ENCODE measurements around the gene PARD6G.
A peak's percentile ranks its signal among the peaks of the same experiment; 100 is the strongest.
"Not testable (repeated sequence)": the region's sequence is repeated elsewhere in the genome, so short reads cannot be mapped to it uniquely, and the experiment has no call there.

PARD6G gene

DNA sequence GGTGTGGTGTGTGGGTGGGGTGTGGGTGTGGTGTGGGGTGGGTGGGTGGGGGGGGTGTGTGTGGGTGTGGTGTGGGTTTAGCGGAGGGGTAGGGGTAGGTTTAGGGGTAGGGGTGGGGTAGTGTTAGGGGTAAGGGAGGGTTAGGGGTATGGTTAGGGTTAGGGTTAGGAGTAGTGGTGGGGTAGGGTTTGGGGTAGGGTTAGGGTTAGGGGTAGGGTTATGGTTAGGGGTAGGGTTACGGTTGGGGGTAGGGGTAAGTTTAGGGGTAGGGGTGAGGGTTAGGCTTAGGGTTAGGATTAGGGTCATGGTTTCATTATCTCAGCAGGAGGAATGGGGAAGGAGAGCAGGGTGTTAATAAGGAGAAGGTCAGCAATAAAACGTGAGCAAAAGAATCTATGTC lies 11.3 kb upstream of the PARD6G start:
- H3K4me2 ChIP-seq (ENCODE audit: low read length): no peak overlapping the region
- no peaks in the 10 kb centered on the region for H3K9me3 ChIP-seq (ENCODE audit: low read length)
- no peaks in the 10 kb centered on the region for H3K4me1 ChIP-seq (ENCODE audit: insufficient read depth, low read length, severe bottlenecking)
- H2AFZ ChIP-seq (ENCODE audit: low read length): no peak overlapping the region
- H3K27ac ChIP-seq (ENCODE audit: low read depth, low read length, poor library complexity, severe bottlenecking): no peak overlapping the region
- H3K79me2 ChIP-seq (ENCODE audit: insufficient read depth, low read length): no peaks in the 10 kb centered on the region
- TF ChIP-seq, protein P1, sequence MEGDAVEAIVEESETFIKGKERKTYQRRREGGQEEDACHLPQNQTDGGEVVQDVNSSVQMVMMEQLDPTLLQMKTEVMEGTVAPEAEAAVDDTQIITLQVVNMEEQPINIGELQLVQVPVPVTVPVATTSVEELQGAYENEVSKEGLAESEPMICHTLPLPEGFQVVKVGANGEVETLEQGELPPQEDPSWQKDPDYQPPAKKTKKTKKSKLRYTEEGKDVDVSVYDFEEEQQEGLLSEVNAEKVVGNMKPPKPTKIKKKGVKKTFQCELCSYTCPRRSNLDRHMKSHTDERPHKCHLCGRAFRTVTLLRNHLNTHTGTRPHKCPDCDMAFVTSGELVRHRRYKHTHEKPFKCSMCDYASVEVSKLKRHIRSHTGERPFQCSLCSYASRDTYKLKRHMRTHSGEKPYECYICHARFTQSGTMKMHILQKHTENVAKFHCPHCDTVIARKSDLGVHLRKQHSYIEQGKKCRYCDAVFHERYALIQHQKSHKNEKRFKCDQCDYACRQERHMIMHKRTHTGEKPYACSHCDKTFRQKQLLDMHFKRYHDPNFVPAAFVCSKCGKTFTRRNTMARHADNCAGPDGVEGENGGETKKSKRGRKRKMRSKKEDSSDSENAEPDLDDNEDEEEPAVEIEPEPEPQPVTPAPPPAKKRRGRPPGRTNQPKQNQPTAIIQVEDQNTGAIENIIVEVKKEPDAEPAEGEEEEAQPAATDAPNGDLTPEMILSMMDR (IDR thresholded peaks at IDR 0.05; ENCODE audit: low read length): no peak
- TF ChIP-seq EZH2 (IDR thresholded peaks at IDR 0.05; ENCODE audit: borderline replicate concordance, low read length): no peak
- H4K20me1 ChIP-seq (ENCODE audit: insufficient read depth, low read length): no peaks in the 10 kb centered on the region
- H3K36me3 ChIP-seq (ENCODE audit: insufficient read depth, low read length): no peaks in the 10 kb centered on the region
- no peak overlapping the region for H3K9ac ChIP-seq (ENCODE audit: low read length)
- H3K27me3 ChIP-seq (ENCODE audit: insufficient read depth, low read length): no peaks in the 10 kb centered on the region
- no peak overlapping the region for H3K4me3 ChIP-seq (ENCODE audit: low read depth, low read length, poor library complexity, severe bottlenecking)
- H3K9me2 ChIP-seq (ENCODE audit: low read depth, low read length): no peaks in the 10 kb centered on the region
- H3F3A ChIP-seq (ENCODE audit: insufficient read depth, low read length): no peaks in the 10 kb centered on the region

DNA sequence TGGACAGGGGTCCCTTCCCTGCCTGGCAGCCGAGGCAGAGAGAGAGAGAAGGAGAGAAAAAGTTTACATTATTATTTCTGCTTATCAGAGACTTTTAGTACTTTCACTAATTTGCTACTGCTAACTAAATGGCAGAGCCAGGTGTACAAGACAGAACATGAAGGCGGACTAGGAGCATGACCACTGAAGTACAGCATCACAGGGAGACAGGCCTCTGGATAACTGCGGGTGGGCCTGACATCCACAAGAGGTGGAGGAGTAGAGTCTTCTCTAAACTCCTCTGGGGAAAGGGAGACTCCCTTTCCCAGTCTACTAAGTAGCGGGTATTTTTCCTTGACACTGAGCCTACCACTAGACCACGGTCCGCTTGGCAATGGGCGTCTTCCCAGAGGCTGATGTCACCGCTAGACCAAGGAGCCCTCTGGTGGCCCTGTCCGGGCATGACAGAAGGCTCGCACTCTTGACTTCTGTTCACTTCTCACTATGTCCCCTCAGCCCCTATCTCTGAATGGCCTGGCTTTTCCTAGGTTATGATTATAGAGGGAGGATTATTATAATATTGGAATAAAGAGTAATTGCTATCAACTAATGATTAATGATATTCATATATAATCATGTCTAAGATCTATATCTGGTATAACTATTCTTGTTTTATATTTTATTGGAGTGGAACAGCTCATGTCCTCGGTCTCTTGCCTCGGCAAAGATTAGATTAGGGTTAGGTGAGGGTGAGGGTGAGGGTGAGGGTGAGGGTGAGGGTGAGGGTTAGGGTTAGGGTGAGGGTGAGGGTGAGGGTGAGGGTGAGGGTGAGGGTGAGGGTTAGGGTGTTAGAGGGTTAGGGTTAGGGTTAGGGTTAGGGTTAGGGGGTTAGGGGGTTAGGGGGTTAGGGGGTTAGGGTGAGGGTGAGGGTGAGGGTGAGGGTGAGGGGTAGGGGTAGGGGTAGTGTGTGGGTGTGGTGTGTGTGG lies 10.5 kb upstream of the PARD6G start:
- not testable (repeated sequence) for H3K4me3 ChIP-seq (ENCODE audit: low read depth, low read length, poor library complexity, severe bottlenecking); H3K79me2 ChIP-seq (ENCODE audit: insufficient read depth, low read length); H3K9me3 ChIP-seq (ENCODE audit: low read length); H4K20me1 ChIP-seq (ENCODE audit: insufficient read depth, low read length); H3K9me2 ChIP-seq (ENCODE audit: low read depth, low read length); H3K27me3 ChIP-seq (ENCODE audit: insufficient read depth, low read length); H3K4me2 ChIP-seq (ENCODE audit: low read length); H3K36me3 ChIP-seq (ENCODE audit: insufficient read depth, low read length); H2AFZ ChIP-seq (ENCODE audit: low read length); H3K27ac ChIP-seq (ENCODE audit: low read depth, low read length, poor library complexity, severe bottlenecking); H3K4me1 ChIP-seq (ENCODE audit: insufficient read depth, low read length, severe bottlenecking); H3F3A ChIP-seq (ENCODE audit: insufficient read depth, low read length); H3K9ac ChIP-seq (ENCODE audit: low read length)
- TF ChIP-seq, protein P1 (IDR thresholded peaks at IDR 0.05; ENCODE audit: low read length): peak; percentile 78

DNA sequence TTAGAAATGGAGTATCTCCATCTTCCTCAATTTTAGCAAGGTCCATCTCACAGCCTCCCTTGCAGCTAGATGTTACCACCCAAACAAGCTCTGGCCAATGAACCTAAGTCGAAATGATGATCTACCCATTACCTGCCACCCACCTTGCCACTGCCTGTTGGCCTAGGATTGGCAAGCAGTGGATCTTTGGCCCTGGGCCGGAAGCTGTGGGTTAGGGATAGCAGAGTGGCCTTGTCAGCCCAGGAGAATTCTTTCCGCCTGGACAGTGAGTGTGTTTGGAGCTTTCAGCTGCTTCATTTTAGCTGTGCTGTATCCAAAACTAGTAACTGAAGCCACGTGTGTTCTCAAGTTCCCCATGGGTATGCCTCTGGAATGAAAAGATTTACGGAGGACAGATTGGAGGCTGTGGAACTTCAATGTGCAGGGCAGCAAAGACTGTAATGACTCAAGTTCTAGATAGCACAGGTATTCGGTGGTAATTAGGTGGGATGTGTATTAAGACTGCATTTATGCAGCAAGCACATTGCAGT lies 7.7 kb upstream of the PARD6G start:
- TF ChIP-seq, protein P1 (IDR thresholded peaks at IDR 0.05; ENCODE audit: low read length): no peak
- no peak for TF ChIP-seq EZH2 (IDR thresholded peaks at IDR 0.05; ENCODE audit: borderline replicate concordance, low read length)
- Histone ChIP-seq H3K9me2 (ENCODE audit: low read depth, low read length) (no peaks in the 10 kb centered on the region), H3K4me2 (ENCODE audit: low read length) (no peak overlapping the region), H3K4me3 (ENCODE audit: low read depth, low read length, poor library complexity, severe bottlenecking) (no peak overlapping the region), H3F3A (ENCODE audit: insufficient read depth, low read length) (no peaks in the 10 kb centered on the region), H3K79me2 (ENCODE audit: insufficient read depth, low read length) (no peaks in the 10 kb centered on the region), H3K36me3 (ENCODE audit: insufficient read depth, low read length) (no peaks in the 10 kb centered on the region), H3K9ac (ENCODE audit: low read length) (no peak overlapping the region), H2AFZ (ENCODE audit: low read length) (no peak overlapping the region), H3K27me3 (ENCODE audit: insufficient read depth, low read length) (no peaks in the 10 kb centered on the region), H3K9me3 (ENCODE audit: low read length) (no peaks in the 10 kb centered on the region), H3K4me1 (ENCODE audit: insufficient read depth, low read length, severe bottlenecking) (no peaks in the 10 kb centered on the region), H3K27ac (ENCODE audit: low read depth, low read length, poor library complexity, severe bottlenecking) (no peak overlapping the region), H4K20me1 (ENCODE audit: insufficient read depth, low read length) (no peaks in the 10 kb centered on the region)

Data from OCI-LY1 (cell line).